ENCODE measurements around the gene BCAS1.

Gene BCAS1

GRCh38 chr20:54115172-54115854, 44.9 kb upstream of the BCAS1 start:
- no peak for TF ChIP-seq CTCF (IDR thresholded peaks at IDR 0.05)
- no peak overlapping the region for H3K9ac ChIP-seq
- no peak overlapping the region for H2AFZ ChIP-seq
- H3K36me3 ChIP-seq (ENCODE audit: control insufficient read depth, insufficient read depth, low read length) = no peaks in the 10 kb centered on the region
- H3K27me3 ChIP-seq (ENCODE audit: control insufficient read depth, insufficient read depth, low read length) = no peaks in the 10 kb centered on the region
- no peaks in the 10 kb centered on the region for H3K79me2 ChIP-seq
- H3K4me2 ChIP-seq (ENCODE audit: low read length) = no peak overlapping the region
- H3K4me3 ChIP-seq (ENCODE audit: low read depth, low read length) = no peak overlapping the region
- no peaks in the 10 kb centered on the region for H3K9me3 ChIP-seq (ENCODE audit: control insufficient read depth, low read length)
- H3K4me1 ChIP-seq = no peaks in the 10 kb centered on the region
- H3K27ac ChIP-seq = no peak overlapping the region

- Histone ChIP-seq H3K9ac (no peak overlapping the region), H3K4me1 (no peaks in the 10 kb centered on the region), H3K79me2 (no peaks in the 10 kb centered on the region), H3K4me2 (ENCODE audit: low read length) (no peak overlapping the region), H3K27ac (no peak overlapping the region), H3K9me3 (ENCODE audit: control insufficient read depth, low read length) (no peaks in the 10 kb centered on the region), H3K27me3 (ENCODE audit: control insufficient read depth, insufficient read depth, low read length) (no peaks in the 10 kb centered on the region), H3K36me3 (ENCODE audit: control insufficient read depth, insufficient read depth, low read length) (no peaks in the 10 kb centered on the region), H2AFZ (no peak overlapping the region), H3K4me3 (ENCODE audit: low read depth, low read length) (no peak overlapping the region)
- TF ChIP-seq CTCF (IDR thresholded peaks at IDR 0.05) = no peak
Observed at GRCh38 chr20:54114109-54114508, 43.7 kb upstream of the BCAS1 start.

- no peak overlapping the region for H3K27ac ChIP-seq
- TF ChIP-seq CTCF (IDR thresholded peaks at IDR 0.05) = no peak
- no peak overlapping the region for H3K9ac ChIP-seq
- no peaks in the 10 kb centered on the region for H3K36me3 ChIP-seq (ENCODE audit: control insufficient read depth, insufficient read depth, low read length)
- H3K27me3 ChIP-seq (ENCODE audit: control insufficient read depth, insufficient read depth, low read length) = no peaks in the 10 kb centered on the region
- H3K9me3 ChIP-seq (ENCODE audit: control insufficient read depth, low read length) = no peaks in the 10 kb centered on the region
- no peak overlapping the region for H3K4me3 ChIP-seq (ENCODE audit: low read depth, low read length)
- H2AFZ ChIP-seq = no peak overlapping the region
- H3K4me1 ChIP-seq = no peaks in the 10 kb centered on the region
- no peaks in the 10 kb centered on the region for H3K79me2 ChIP-seq
- no peak overlapping the region for H3K4me2 ChIP-seq (ENCODE audit: low read length)
Observed at GRCh38 chr20:54113566-54113965, 43.2 kb upstream of the BCAS1 start.

- no peaks in the 10 kb centered on the region for H3K4me1 ChIP-seq
- no peaks in the 10 kb centered on the region for H3K36me3 ChIP-seq (ENCODE audit: control insufficient read depth, insufficient read depth, low read length)
- H3K4me2 ChIP-seq (ENCODE audit: low read length) = no peak overlapping the region
- no peaks in the 10 kb centered on the region for H3K9me3 ChIP-seq (ENCODE audit: control insufficient read depth, low read length)
- no peaks in the 10 kb centered on the region for H3K79me2 ChIP-seq
- H2AFZ ChIP-seq = no peak overlapping the region
- no peak overlapping the region for H3K27ac ChIP-seq
- no peak overlapping the region for H3K4me3 ChIP-seq (ENCODE audit: low read depth, low read length)
- no peak for TF ChIP-seq CTCF (IDR thresholded peaks at IDR 0.05)
- H3K9ac ChIP-seq = no peak overlapping the region
- no peaks in the 10 kb centered on the region for H3K27me3 ChIP-seq (ENCODE audit: control insufficient read depth, insufficient read depth, low read length)
Observed at GRCh38 chr20:54112221-54112884, 42.0 kb upstream of the BCAS1 start.

GRCh38 chr20:54111460-54111859, 41.1 kb upstream of the BCAS1 start:
- Histone ChIP-seq H3K27me3 (ENCODE audit: control insufficient read depth, insufficient read depth, low read length) (no peaks in the 10 kb centered on the region), H3K4me2 (ENCODE audit: low read length) (no peak overlapping the region), H2AFZ (no peak overlapping the region), H3K27ac (no peak overlapping the region), H3K9me3 (ENCODE audit: control insufficient read depth, low read length) (no peaks in the 10 kb centered on the region), H3K79me2 (no peaks in the 10 kb centered on the region), H3K4me1 (no peaks in the 10 kb centered on the region), H3K4me3 (ENCODE audit: low read depth, low read length) (no peak overlapping the region), H3K36me3 (ENCODE audit: control insufficient read depth, insufficient read depth, low read length) (no peaks in the 10 kb centered on the region), H3K9ac (no peak overlapping the region)
- no peak for TF ChIP-seq CTCF (IDR thresholded peaks at IDR 0.05)

All from parathyroid adenoma (tissue), 2 donors.